MM.1S (cell line): ENCODE data around the gene CD99L2.

Experiments
- DNase-seq: peaks from one replicate; pipeline ENCODE4 v3.0.0-alpha.2; 2015
- H2AFZ ChIP-seq: fragments of 300-600 bp; sonication (generic); 2 replicates; pipeline ENCODE4 v1.6.0; 2016; ENCODE audit warnings: antibody characterized with exemption, low read length
- H3F3A ChIP-seq: fragments of 300-600 bp; sonication (generic); 2 replicates; pipeline ENCODE4 v1.6.1; 2016; ENCODE audit warnings: mild to moderate bottlenecking, antibody characterized with exemption, low read length, moderate library complexity, mixed read lengths; ENCODE audit not compliant: insufficient read depth
- H3K27ac ChIP-seq: fragments of 300-600 bp; sonication (generic); 2 replicates; pipeline ENCODE4 v1.5.1; 2016; ENCODE audit warnings: mild to moderate bottlenecking, low read length
- H3K27me3 ChIP-seq: fragments of 300-600 bp; sonication (generic); replicated peaks from 2 replicates; pipeline ENCODE4 v1.6.0; 2016; ENCODE audit warnings: low read length; ENCODE audit not compliant: insufficient read depth
- H3K36me3 ChIP-seq: fragments of 300-600 bp; sonication (generic); replicated peaks from 2 replicates; pipeline ENCODE4 v1.6.1; 2016; ENCODE audit warnings: mild to moderate bottlenecking, low read length, mixed read lengths; ENCODE audit not compliant: insufficient read depth
- H3K4me1 ChIP-seq: fragments of 300-600 bp; sonication (generic); 2 replicates; pipeline ENCODE4 v1.6.1; 2016; ENCODE audit warnings: low read length, mixed read lengths
- H3K4me2 ChIP-seq: fragments of 300-600 bp; sonication (generic); 2 replicates; pipeline ENCODE4 v1.6.0; 2016; ENCODE audit warnings: low read depth, low read length
- H3K4me3 ChIP-seq: fragments of 300-600 bp; sonication (generic); 2 replicates; pipeline ENCODE4 v1.5.1; 2016; ENCODE audit warnings: low read length, mixed read lengths
- H3K79me2 ChIP-seq: fragments of 300-600 bp; sonication (generic); 2 replicates; pipeline ENCODE4 v1.6.1; 2016; ENCODE audit warnings: mixed run types, low read length, mixed read lengths
- H3K9ac ChIP-seq: fragments of 300-600 bp; sonication (generic); 2 replicates; pipeline ENCODE4 v1.6.1; 2016; ENCODE audit warnings: low read length, mixed read lengths
- H3K9me2 ChIP-seq: fragments of 300-600 bp; sonication (generic); replicated peaks from 2 replicates; pipeline ENCODE4 v1.6.1; 2016; ENCODE audit warnings: mild to moderate bottlenecking, low read length, mixed read lengths; ENCODE audit not compliant: insufficient read depth
- H3K9me3 ChIP-seq: fragments of 300-600 bp; sonication (generic); replicated peaks from 2 replicates; pipeline ENCODE4 v1.6.1; 2016; ENCODE audit warnings: mild to moderate bottlenecking, low read length, mixed read lengths; ENCODE audit not compliant: insufficient read depth
- H4K20me1 ChIP-seq: fragments of 300-600 bp; sonication (generic); 2 replicates; pipeline ENCODE4 v1.6.1; 2016; ENCODE audit warnings: mild to moderate bottlenecking, low read length, moderate library complexity, mixed read lengths; ENCODE audit not compliant: insufficient read depth
- EZH2 ChIP-seq: fragments of 300-600 bp; sonication (generic); optimal IDR thresholded peaks from 2 replicates; pipeline ENCODE3; 2017; ENCODE audit warnings: low read depth, mild to moderate bottlenecking, antibody characterized with exemption, low read length, mixed read lengths
- EZH2phosphoT487 ChIP-seq: fragments of 300-600 bp; sonication (generic); IDR thresholded peaks from 2 replicates; pipeline ENCODE4 v1.6.1; 2018; ENCODE audit warnings: antibody characterized with exemption, low read length
- TF ChIP-seq, protein P1 (sequence below): fragments of 300-600 bp; sonication (generic); IDR thresholded peaks from 2 replicates; pipeline ENCODE4 v1.5.1; 2016; ENCODE audit warnings: antibody characterized with exemption, low read length, mixed read lengths

Gene CD99L2

DNA sequence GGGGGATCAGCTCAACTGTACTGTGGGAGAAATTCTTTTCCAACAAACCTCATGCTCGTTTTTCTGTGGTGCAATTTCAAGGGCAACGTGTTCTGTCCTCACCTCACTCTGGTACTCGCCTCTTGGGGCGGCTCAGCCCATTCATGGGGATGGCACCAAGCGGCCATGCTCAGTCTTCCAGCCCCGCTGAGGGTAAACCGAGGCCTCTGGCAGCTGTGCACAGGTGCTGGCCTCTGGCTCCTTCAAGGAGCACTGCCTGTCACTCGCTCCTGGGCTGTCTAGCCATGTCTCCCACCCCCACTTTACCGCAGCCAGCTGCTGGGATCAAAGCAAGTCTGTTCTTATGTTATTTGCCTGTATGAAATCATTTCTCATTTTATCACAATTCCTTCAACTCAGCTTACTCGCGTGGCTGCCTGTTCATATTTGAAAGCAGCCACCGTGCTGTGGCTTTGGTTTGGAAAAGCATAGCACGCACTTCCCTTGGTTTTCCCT, 135.1 kb downstream of the CD99L2 start:
- TF ChIP-seq EZH2 (no peak), EZH2phosphoT487 (no peak)
- TF ChIP-seq, protein P1, sequence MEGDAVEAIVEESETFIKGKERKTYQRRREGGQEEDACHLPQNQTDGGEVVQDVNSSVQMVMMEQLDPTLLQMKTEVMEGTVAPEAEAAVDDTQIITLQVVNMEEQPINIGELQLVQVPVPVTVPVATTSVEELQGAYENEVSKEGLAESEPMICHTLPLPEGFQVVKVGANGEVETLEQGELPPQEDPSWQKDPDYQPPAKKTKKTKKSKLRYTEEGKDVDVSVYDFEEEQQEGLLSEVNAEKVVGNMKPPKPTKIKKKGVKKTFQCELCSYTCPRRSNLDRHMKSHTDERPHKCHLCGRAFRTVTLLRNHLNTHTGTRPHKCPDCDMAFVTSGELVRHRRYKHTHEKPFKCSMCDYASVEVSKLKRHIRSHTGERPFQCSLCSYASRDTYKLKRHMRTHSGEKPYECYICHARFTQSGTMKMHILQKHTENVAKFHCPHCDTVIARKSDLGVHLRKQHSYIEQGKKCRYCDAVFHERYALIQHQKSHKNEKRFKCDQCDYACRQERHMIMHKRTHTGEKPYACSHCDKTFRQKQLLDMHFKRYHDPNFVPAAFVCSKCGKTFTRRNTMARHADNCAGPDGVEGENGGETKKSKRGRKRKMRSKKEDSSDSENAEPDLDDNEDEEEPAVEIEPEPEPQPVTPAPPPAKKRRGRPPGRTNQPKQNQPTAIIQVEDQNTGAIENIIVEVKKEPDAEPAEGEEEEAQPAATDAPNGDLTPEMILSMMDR = no peak
- no peak overlapping the region for H3K9ac ChIP-seq
- no peak overlapping the region for H3K4me2 ChIP-seq
- H2AFZ ChIP-seq = no peak overlapping the region
- no peaks in the 10 kb centered on the region for H3F3A ChIP-seq
- no peaks in the 10 kb centered on the region for H3K4me1 ChIP-seq
- no peak for DNase-seq
- H3K4me3 ChIP-seq = no peak overlapping the region
- no peaks in the 10 kb centered on the region for H3K36me3 ChIP-seq
- no peaks in the 10 kb centered on the region for H3K79me2 ChIP-seq
- H3K27ac ChIP-seq = no peak overlapping the region
- H3K9me3 ChIP-seq = no peaks in the 10 kb centered on the region
- H3K9me2 ChIP-seq = no peaks in the 10 kb centered on the region
- no peaks in the 10 kb centered on the region for H4K20me1 ChIP-seq
- H3K27me3 ChIP-seq = no peaks in the 10 kb centered on the region

DNA sequence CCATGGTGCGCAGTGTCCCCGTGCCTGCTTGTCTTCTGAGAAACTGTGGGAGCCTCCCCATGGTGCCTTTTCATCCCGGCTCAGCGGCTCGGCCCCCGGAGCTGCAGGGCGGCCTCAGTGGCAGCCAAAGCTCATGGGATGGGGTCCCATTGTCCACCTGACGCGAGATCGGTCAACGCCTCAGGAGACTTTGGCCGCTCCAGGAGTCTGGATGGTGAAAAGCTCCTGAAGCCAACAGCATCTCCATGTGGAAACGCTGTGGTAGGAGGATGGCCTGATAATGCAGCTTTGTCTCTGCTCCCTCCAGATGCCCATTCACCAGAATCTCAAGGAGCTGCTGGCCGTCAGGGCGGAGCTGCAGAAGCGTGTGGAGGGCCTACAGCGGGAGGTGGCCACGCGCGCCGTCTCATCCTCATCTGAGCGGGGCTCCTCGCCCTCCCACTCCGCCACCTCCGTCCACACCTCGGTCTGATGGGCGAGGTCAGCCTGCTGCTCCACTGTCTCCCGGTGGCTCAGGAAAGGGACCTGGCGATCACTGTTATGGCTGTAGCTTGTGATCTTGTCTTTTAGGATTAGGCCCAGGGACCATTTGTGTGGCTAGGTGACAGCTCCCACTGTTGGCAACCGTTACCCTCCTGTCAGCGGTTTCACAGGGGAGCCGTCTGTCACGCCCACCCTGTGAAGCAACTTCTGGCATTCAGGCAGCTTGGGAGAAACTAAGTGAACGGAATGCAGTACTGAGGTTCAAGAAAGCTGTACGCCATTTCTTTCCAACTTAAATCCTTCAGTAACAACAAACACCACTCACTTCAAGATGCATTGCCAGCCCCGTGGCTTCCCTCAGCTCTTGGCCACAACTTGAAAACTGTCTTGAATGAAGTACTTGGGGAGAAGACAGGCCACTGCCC, 136.0 kb downstream of the CD99L2 start:
- no peaks in the 10 kb centered on the region for H3K36me3 ChIP-seq
- no peaks in the 10 kb centered on the region for H3K79me2 ChIP-seq
- H3F3A ChIP-seq = no peaks in the 10 kb centered on the region
- no peaks in the 10 kb centered on the region for H4K20me1 ChIP-seq
- H3K27me3 ChIP-seq = no peaks in the 10 kb centered on the region
- H3K9me2 ChIP-seq = no peaks in the 10 kb centered on the region
- no peak overlapping the region for H3K9ac ChIP-seq
- H3K27ac ChIP-seq = no peak overlapping the region
- no peaks in the 10 kb centered on the region for H3K9me3 ChIP-seq
- H2AFZ ChIP-seq = no peak overlapping the region
- H3K4me3 ChIP-seq = no peak overlapping the region
- DNase-seq = no peak
- H3K4me2 ChIP-seq = no peak overlapping the region
- TF ChIP-seq EZH2phosphoT487 = no peak
- TF ChIP-seq EZH2 = no peak
- TF ChIP-seq, protein P1 = no peak
- no peaks in the 10 kb centered on the region for H3K4me1 ChIP-seq

DNA sequence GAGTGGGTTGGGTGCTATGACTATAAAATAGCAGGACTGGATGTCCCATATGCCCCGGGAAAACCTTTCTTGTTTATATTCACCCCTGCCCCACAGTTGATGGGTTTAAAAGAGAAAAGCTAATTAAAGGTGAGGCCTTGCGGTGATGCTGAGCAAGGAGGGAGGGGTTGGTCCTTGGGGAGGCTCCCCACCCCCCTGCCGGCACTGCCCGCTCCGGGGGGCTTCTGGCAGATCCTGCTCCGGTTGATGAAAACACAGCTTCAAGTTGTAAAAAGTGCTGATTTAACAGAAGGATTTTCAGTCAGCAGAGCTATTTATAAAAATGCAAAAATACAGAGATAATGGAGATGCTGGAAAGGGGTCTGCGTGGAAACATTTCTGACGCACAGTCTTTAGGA, 136.7 kb downstream of the CD99L2 start:
- Histone ChIP-seq H3K4me2 (no peak overlapping the region), H3K4me1 (no peaks in the 10 kb centered on the region), H3K79me2 (no peaks in the 10 kb centered on the region), H3F3A (no peaks in the 10 kb centered on the region), H4K20me1 (no peaks in the 10 kb centered on the region), H3K9me2 (no peaks in the 10 kb centered on the region), H3K9ac (no peak overlapping the region), H3K36me3 (no peaks in the 10 kb centered on the region), H2AFZ (no peak overlapping the region), H3K27me3 (no peaks in the 10 kb centered on the region), H3K9me3 (no peaks in the 10 kb centered on the region), H3K4me3 (no peak overlapping the region), H3K27ac (no peak overlapping the region)
- no peak for DNase-seq
- no peak for TF ChIP-seq EZH2phosphoT487
- no peak for TF ChIP-seq EZH2
- TF ChIP-seq, protein P1 = no peak
